ENCODE measurements around the gene DYNLRB1. TPM values are rescaled to one million over a fixed set of nuclear protein-coding genes. Genes with fewer than 3 reads are reported as not detected.

Gene DYNLRB1
- total and polyA plus RNA-seq, 2 of the 13 experiments (the other 11 are each of a cell fraction or from before 2014, with no cell fraction given), result 140 to 244 TPM

DNA sequence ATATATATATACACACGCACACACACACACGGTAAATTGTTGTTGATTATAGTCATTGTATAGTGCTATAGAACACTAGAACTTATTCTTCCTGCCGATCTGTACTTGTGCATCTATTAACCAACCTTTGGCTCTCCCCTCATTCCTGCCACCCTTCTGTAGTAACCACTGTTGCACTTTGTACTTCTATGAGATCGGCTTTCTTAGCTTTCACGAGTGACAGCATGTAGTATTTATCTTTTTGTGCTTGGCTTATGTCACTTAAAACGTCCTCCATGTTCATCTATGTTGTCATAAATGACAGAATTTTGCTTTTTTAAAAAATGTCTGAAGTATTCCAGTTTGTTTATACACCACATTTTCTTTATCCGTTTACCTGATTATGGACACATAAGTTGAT lies 20.9 kb upstream of the DYNLRB1 start (continued):
- TF ChIP-seq ATRX (CRISPR knock-in tag; IDR thresholded peaks at IDR 0.05; ENCODE audit: borderline replicate concordance) (no peak), ZNF616 (CRISPR knock-in tag; IDR thresholded peaks at IDR 0.05; ENCODE audit: low read depth) (no peak), TERF1 (CRISPR knock-in tag; IDR thresholded peaks at IDR 0.05) (no peak), ATF1 (CRISPR knock-in tag; IDR thresholded peaks at IDR 0.05) (no peak), TCF7L2 (IDR thresholded peaks at IDR 0.05; ENCODE audit: low read depth, low read length) (no peak), TOPORS (CRISPR knock-in tag; IDR thresholded peaks at IDR 0.05) (no peak)

GRCh38 chr20:34495916-34496315 lies 20.3 kb upstream of the DYNLRB1 start:
- BruUV-seq (replicated peaks), result no TSS peak
- H3K9me3 ChIP-seq (ENCODE audit: low read length), result peaks cover 13% of the 10 kb centered on the region; the same call in 1 of the 2 replicates
- H3K9ac ChIP-seq (ENCODE audit: insufficient read depth, low read depth, low read length), result no peak overlapping the region
- DNase-seq (ENCODE audit: low spot score) (no peak), FAIRE-seq (no peak), ATAC-seq (no peak)
- no peak overlapping the region for H2AFZ ChIP-seq (ENCODE audit: low read length)
- H3K4me2 ChIP-seq (ENCODE audit: low read depth, low read length), result no peak overlapping the region
- in situ Hi-C loops (cut with HindIII; ENCODE audit: extremely low pct_ligation_motif_present, low pct_unique_long_range_greater_than_20kb), result no loop called here
- 100% methylated on average over 1 of the region's 1 CpG for WGBS (ENCODE audit: low lambda C conversion rate)
- no peaks in the 10 kb centered on the region for H4K20me1 ChIP-seq (ENCODE audit: insufficient read depth, low read length)
- peaks cover 13% of the 10 kb centered on the region for H3K4me1 ChIP-seq (ENCODE audit: insufficient read depth, low read length)
- CTCF ChIA-PET (ENCODE audit: low intra/inter-chr PET ratio, low total read pairs), result no interaction called here
- no peaks in the 10 kb centered on the region for H3K27me3 ChIP-seq (ENCODE audit: control insufficient read depth in 1 of 2, insufficient read depth in 2 of 2, low read length in 2 of 2)
- no peak overlapping the region for H3K4me3 ChIP-seq (replicated peaks in 1 of 3; ENCODE audit: insufficient read depth in 1 of 3, low read depth in 2 of 3, low read length in 3 of 3)
- no peak overlapping the region for H3K27ac ChIP-seq (ENCODE audit: extremely low read length, insufficient read depth, low read length)
- H3K79me2 ChIP-seq (ENCODE audit: insufficient read depth, low read length), result peaks cover 13% of the 10 kb centered on the region
- POLR2A ChIA-PET, result interaction anchor here (1.5 kb wide), 1 partner anchor 20 kb away, joined by 8 read pairs; the partner anchor contains the start of gene DYNLRB1
- peaks cover 5 to 68% of the 10 kb centered on the region in 2 experiments for H3K36me3 ChIP-seq (replicated peaks in 1 of 2; ENCODE audit: control insufficient read depth in 1 of 2, insufficient read depth in 2 of 2, low read length in 2 of 2)
- intact Hi-C loops (cut with micrococcal nuclease; ENCODE audit: unreplicated experiment), result no loop called here
- TF ChIP-seq JARID2 (CRISPR knock-in tag; IDR thresholded peaks at IDR 0.05; ENCODE audit: insufficient replicate concordance) (no peak), ZNF577 (CRISPR knock-in tag; IDR thresholded peaks at IDR 0.05; ENCODE audit: borderline replicate concordance, low read depth) (no peak), KDM5A (IDR thresholded peaks at IDR 0.05; ENCODE audit: borderline replicate concordance, low read length) (no peak), PAWR (CRISPR knock-in tag; IDR thresholded peaks at IDR 0.05; ENCODE audit: borderline replicate concordance) (no peak)
- TF ChIP-seq, protein P1, sequence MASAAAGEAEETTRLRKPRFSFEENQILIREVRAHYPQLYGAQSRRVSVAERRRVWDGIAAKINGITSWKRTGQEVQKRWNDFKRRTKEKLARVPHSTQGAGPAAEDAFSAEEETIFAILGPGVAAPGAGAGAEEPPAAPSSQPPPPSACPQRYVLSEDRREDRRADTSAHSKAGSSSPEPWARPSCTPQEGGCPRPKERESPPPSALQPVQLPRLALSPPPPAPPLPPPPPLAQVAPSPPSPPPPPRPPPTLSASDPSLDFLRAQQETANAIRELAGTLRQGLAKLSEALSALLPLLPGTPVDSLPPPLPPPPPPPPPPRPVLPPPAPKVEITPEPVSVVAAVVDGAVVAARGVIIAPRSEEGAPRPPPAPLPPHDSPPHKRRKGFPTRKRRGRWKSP (CRISPR knock-in tag; IDR thresholded peaks at IDR 0.05), result no peak
- TF ChIP-seq, protein P2, sequence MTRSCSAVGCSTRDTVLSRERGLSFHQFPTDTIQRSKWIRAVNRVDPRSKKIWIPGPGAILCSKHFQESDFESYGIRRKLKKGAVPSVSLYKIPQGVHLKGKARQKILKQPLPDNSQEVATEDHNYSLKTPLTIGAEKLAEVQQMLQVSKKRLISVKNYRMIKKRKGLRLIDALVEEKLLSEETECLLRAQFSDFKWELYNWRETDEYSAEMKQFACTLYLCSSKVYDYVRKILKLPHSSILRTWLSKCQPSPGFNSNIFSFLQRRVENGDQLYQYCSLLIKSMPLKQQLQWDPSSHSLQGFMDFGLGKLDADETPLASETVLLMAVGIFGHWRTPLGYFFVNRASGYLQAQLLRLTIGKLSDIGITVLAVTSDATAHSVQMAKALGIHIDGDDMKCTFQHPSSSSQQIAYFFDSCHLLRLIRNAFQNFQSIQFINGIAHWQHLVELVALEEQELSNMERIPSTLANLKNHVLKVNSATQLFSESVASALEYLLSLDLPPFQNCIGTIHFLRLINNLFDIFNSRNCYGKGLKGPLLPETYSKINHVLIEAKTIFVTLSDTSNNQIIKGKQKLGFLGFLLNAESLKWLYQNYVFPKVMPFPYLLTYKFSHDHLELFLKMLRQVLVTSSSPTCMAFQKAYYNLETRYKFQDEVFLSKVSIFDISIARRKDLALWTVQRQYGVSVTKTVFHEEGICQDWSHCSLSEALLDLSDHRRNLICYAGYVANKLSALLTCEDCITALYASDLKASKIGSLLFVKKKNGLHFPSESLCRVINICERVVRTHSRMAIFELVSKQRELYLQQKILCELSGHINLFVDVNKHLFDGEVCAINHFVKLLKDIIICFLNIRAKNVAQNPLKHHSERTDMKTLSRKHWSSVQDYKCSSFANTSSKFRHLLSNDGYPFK (CRISPR knock-in tag; IDR thresholded peaks at IDR 0.05; ENCODE audit: borderline replicate concordance), result no peak
- TF ChIP-seq, protein P3, sequence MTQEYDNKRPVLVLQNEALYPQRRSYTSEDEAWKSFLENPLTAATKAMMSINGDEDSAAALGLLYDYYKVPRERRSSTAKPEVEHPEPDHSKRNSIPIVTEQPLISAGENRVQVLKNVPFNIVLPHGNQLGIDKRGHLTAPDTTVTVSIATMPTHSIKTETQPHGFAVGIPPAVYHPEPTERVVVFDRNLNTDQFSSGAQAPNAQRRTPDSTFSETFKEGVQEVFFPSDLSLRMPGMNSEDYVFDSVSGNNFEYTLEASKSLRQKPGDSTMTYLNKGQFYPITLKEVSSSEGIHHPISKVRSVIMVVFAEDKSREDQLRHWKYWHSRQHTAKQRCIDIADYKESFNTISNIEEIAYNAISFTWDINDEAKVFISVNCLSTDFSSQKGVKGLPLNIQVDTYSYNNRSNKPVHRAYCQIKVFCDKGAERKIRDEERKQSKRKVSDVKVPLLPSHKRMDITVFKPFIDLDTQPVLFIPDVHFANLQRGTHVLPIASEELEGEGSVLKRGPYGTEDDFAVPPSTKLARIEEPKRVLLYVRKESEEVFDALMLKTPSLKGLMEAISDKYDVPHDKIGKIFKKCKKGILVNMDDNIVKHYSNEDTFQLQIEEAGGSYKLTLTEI (CRISPR knock-in tag; conservative IDR thresholded peaks at IDR 0.05), result no peak
- TF ChIP-seq, protein P4, sequence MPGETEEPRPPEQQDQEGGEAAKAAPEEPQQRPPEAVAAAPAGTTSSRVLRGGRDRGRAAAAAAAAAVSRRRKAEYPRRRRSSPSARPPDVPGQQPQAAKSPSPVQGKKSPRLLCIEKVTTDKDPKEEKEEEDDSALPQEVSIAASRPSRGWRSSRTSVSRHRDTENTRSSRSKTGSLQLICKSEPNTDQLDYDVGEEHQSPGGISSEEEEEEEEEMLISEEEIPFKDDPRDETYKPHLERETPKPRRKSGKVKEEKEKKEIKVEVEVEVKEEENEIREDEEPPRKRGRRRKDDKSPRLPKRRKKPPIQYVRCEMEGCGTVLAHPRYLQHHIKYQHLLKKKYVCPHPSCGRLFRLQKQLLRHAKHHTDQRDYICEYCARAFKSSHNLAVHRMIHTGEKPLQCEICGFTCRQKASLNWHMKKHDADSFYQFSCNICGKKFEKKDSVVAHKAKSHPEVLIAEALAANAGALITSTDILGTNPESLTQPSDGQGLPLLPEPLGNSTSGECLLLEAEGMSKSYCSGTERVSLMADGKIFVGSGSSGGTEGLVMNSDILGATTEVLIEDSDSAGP (CRISPR knock-in tag; IDR thresholded peaks at IDR 0.05; ENCODE audit: borderline replicate concordance), result no peak

All from HepG2 (cell line).